Measurements from ENCODE around the gene MPDZ. TPM values are rescaled to one million over a fixed set of nuclear protein-coding genes. Genes with fewer than 3 reads are reported as not detected.

MPDZ gene
- total and polyA plus RNA-seq, 5 experiments from 2014 or later = not detected

DNA sequence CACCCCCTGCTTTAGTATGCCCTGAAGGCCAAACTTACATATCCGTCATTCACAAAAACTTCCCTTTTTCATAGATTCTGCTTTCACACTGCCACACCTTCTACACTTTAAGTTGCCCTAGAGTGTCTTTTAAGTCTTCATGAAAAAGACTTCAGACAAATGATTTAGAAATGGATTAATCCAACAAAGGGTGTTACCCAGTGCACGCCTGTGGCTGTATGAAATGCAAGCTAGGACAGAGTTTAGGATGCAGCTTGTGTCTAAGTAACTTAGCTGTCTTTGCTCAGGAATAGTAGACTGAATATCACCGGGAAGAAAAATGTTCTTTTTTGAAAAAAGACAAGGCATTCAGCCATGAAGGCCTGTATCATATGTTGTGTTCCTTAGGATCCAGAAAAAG lies 210.0 kb downstream of the MPDZ start:
- Mint-ChIP-seq H3K27ac (no peak overlapping the region), H3K27me3 (no peaks in the 10 kb centered on the region), H3K4me3 (no peak overlapping the region), H3K4me1 (no peaks in the 10 kb centered on the region), H3K9me3 (peaks cover 1 to 31% (median 10%) of the 10 kb centered on the region in 9 donors), H3K36me3 (no peaks in the 10 kb centered on the region)
- DNase-seq = no peak
- POLR2A ChIA-PET = no interaction called here
- no peak for ATAC-seq

DNA sequence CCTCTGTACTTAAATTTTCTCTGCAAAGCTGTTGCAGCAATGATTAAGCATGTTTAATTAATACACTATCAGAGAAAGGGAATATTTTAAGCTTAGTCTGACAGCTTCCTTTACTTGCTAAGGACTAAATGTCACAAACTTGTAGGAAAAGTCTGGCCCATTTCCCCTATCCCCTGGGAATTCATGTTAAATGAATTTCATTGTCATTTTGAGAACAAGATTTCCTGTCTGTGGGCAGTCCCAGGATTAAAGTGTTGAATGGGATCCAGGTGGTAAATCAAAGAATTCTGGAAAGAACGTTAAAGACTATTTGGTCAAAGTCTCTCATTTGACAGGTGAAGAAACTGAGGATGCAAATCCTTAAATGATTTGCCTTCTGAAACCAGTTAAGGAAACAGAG lies 214.8 kb downstream of the MPDZ start:
- Mint-ChIP-seq H3K36me3 (no peaks in the 10 kb centered on the region), H3K27ac (no peak overlapping the region), H3K4me1 (no peaks in the 10 kb centered on the region), H3K27me3 (no peaks in the 10 kb centered on the region), H3K4me3 (no peak overlapping the region), H3K9me3 (peaks cover 1 to 25% (median 5%) of the 10 kb centered on the region in 9 donors)
- DNase-seq (no peak), ATAC-seq (no peak)
- POLR2A ChIA-PET = no interaction called here

DNA sequence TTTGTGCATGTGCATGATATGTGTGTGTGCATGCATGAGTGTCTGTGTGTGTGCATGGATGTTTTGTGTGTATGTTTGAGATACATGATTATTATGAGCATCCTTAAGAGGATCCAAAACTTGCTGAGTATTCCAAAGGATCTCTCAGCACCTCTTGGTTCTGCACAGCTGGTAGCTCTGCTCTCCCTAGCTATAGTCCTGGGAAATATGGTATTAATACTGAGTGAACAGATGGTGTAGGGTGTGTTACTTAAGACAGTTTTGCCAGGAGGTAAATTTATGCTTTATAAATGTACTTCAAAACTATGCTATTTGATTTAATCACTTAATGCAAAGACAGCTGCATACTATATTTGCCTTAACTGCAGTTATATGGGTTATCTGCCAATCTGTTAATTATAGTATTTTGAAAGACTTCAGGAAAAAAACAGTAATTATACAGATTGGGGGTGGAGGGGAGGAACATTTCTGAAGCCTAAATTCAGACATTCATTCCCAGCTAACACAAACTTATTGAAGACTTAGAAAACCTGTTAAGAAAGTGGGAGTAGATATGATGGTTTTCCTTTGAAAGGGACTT lies 215.5 kb downstream of the MPDZ start:
- peaks cover 1 to 25% (median 5%) of the 10 kb centered on the region in 9 donors for H3K9me3 Mint-ChIP-seq
- no peaks in the 10 kb centered on the region for H3K36me3 Mint-ChIP-seq
- H3K4me3 Mint-ChIP-seq = no peak overlapping the region
- no peak for DNase-seq
- no peaks in the 10 kb centered on the region for H3K27me3 Mint-ChIP-seq
- H3K4me1 Mint-ChIP-seq = no peaks in the 10 kb centered on the region
- POLR2A ChIA-PET = no interaction called here
- H3K27ac Mint-ChIP-seq = no peak overlapping the region
- ATAC-seq = no peak

GRCh38 chr9:13061390-13061789 lies 218.1 kb downstream of the MPDZ start:
- POLR2A ChIA-PET = no interaction called here
- no peak for ATAC-seq
- peaks cover 3 to 25% (median 6%) of the 10 kb centered on the region in 9 donors for H3K9me3 Mint-ChIP-seq
- H3K36me3 Mint-ChIP-seq = no peaks in the 10 kb centered on the region
- no peak overlapping the region for H3K27ac Mint-ChIP-seq
- DNase-seq = no peak
- no peak overlapping the region for H3K4me3 Mint-ChIP-seq
- H3K27me3 Mint-ChIP-seq = no peaks in the 10 kb centered on the region
- H3K4me1 Mint-ChIP-seq = no peaks in the 10 kb centered on the region
